ENCODE results near the gene KPNA6.

DNA sequence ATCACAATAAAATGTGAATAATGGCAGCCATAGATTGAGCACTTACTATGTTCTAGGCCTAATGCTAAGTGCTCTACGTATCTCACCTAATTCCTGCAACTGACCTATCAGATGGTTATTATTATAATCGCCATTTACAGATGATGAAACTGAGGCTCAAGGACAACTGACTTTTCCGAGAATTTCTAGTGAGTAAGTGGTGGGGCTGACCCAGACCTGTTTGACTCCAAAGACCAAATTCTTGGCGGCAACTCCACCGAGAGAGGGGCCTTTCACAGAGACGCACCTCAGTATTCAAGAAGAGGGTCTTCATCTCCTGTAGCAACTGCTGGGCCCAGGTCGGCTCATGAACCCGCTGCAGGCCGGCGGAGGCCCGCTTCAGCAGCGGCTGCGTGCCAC is 113.7 kb downstream of the KPNA6 start:
- TF ChIP-seq, protein P1, sequence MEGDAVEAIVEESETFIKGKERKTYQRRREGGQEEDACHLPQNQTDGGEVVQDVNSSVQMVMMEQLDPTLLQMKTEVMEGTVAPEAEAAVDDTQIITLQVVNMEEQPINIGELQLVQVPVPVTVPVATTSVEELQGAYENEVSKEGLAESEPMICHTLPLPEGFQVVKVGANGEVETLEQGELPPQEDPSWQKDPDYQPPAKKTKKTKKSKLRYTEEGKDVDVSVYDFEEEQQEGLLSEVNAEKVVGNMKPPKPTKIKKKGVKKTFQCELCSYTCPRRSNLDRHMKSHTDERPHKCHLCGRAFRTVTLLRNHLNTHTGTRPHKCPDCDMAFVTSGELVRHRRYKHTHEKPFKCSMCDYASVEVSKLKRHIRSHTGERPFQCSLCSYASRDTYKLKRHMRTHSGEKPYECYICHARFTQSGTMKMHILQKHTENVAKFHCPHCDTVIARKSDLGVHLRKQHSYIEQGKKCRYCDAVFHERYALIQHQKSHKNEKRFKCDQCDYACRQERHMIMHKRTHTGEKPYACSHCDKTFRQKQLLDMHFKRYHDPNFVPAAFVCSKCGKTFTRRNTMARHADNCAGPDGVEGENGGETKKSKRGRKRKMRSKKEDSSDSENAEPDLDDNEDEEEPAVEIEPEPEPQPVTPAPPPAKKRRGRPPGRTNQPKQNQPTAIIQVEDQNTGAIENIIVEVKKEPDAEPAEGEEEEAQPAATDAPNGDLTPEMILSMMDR (IDR thresholded peaks at IDR 0.05; ENCODE audit: extremely low read depth in 1 of 2, insufficient read depth in 1 of 2, low read depth in 1 of 2, low read length in 2 of 2) = no peak
- TF ChIP-seq POLR2AphosphoS5 (IDR thresholded peaks at IDR 0.05; ENCODE audit: insufficient read depth, low read depth, low read length) (no peak), POLR2A (IDR thresholded peaks at IDR 0.05; ENCODE audit: low read depth, low read length) (no peak), EZH2 (IDR thresholded peaks at IDR 0.05; ENCODE audit: borderline replicate concordance, low read depth, low read length, severe bottlenecking) (no peak), GATA2 (IDR thresholded peaks at IDR 0.05; ENCODE audit: insufficient read depth, insufficient read length, low read depth, low read length) (no peak)
- TF ChIP-seq, protein P2, sequence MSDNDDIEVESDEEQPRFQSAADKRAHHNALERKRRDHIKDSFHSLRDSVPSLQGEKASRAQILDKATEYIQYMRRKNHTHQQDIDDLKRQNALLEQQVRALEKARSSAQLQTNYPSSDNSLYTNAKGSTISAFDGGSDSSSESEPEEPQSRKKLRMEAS (IDR thresholded peaks at IDR 0.05; ENCODE audit: insufficient read depth, insufficient read length) = no peak

Data from endothelial cell of umbilical vein (primary cell).